Activated CD4-positive, alpha-beta memory T cell treated with anti-CD3 and anti-CD28 coated beads, Interleukin-2, amount 10 ng/mL, durations not matched to agents 7 days and 5 days (primary cell): ENCODE measurements around the gene ZBTB46. TPM values are rescaled to one million over a fixed set of nuclear protein-coding genes. Genes with fewer than 3 reads are reported as not detected.

Experiments used
- CTCF ChIA-PET: fragments of 350-600 bp; sonication (Branson Sonifier 250); formaldehyde crosslinking; loops from one replicate; lab custom pipeline; 2021; ENCODE audit warnings: antibody characterized with exemption, inconsistent platforms; lab: Charles Lee
- POLR2A ChIA-PET: fragments of 350-600 bp; sonication (Branson Sonifier 250); formaldehyde crosslinking; loops from one replicate; lab custom pipeline; 2021; ENCODE audit warnings: antibody characterized with exemption; lab: Charles Lee
- DNase-seq: peaks from one replicate; pipeline ENCODE4 v3.0.0-alpha.2; 2020
- H3K27ac Mint-ChIP-seq: one replicate; pipeline ENCODE4 v1.8.0; 2021; ENCODE audit warnings: mild to moderate bottlenecking, mixed read lengths
- H3K27me3 Mint-ChIP-seq: one replicate; pipeline ENCODE4 v1.8.0; 2021; ENCODE audit warnings: mixed read lengths
- H3K36me3 Mint-ChIP-seq: one replicate; pipeline ENCODE4 v1.8.0; 2021; ENCODE audit warnings: low read depth, mixed read lengths
- H3K4me1 Mint-ChIP-seq: one replicate; pipeline ENCODE4 v1.8.0; 2021; ENCODE audit warnings: mixed read lengths
- H3K4me3 Mint-ChIP-seq: one replicate; pipeline ENCODE4 v1.8.0; 2021; ENCODE audit warnings: mild to moderate bottlenecking, mixed read lengths
- H3K9me3 Mint-ChIP-seq: one replicate; pipeline ENCODE4 v1.8.0; 2021; ENCODE audit warnings: mixed read lengths
- total RNA-seq, 2 experiments: library from RNA; stranded (reverse); gene quantifications; one replicate each; pipeline ENCODE4 v1.2.3, GENCODE V29; 2021

ZBTB46 gene
- total RNA-seq, 2 experiments from 2014 or later = 0.53 to 0.65 TPM

GRCh38 chr20:63844511-63844991, 13.5 kb upstream of the ZBTB46 start:
- POLR2A ChIA-PET = no interaction called here
- peaks cover 28% of the 10 kb centered on the region for H3K27me3 Mint-ChIP-seq
- H3K4me1 Mint-ChIP-seq = peaks cover 34% of the 10 kb centered on the region
- H3K27ac Mint-ChIP-seq = no peak overlapping the region
- DNase-seq = no peak
- CTCF ChIA-PET = no interaction called here
- no peak overlapping the region for H3K4me3 Mint-ChIP-seq
- no peaks in the 10 kb centered on the region for H3K9me3 Mint-ChIP-seq
- no peaks in the 10 kb centered on the region for H3K36me3 Mint-ChIP-seq

GRCh38 chr20:63843778-63844177, 12.7 kb upstream of the ZBTB46 start:
- peaks cover 28% of the 10 kb centered on the region for H3K27me3 Mint-ChIP-seq
- H3K27ac Mint-ChIP-seq = no peak overlapping the region
- POLR2A ChIA-PET = no interaction called here
- H3K4me1 Mint-ChIP-seq = peaks cover 34% of the 10 kb centered on the region
- CTCF ChIA-PET = no interaction called here
- no peaks in the 10 kb centered on the region for H3K36me3 Mint-ChIP-seq
- H3K9me3 Mint-ChIP-seq = no peaks in the 10 kb centered on the region
- DNase-seq = no peak
- no peak overlapping the region for H3K4me3 Mint-ChIP-seq

DNA sequence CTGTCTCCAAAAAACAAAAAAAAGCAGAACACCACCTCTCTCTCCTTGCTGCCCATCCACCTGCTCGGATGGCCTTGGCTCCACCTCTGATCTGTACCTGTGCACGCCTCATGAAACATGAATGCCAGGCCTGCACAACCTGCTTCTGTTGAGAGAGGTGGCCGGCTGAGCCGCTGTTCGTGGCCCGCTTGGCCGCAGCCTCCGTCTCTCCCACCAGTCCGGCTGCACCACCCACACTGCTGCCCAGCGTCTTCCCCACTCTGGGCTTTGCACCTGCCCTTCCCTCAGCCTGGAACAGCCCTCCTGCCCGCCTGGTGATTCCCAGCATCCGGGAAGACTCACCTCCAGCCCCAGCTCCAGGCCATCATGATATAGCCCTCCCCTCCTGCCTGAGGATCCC, 12.2 kb upstream of the ZBTB46 start:
- Mint-ChIP-seq H3K4me1 (peaks cover 34% of the 10 kb centered on the region), H3K4me3 (no peak overlapping the region), H3K36me3 (no peaks in the 10 kb centered on the region), H3K9me3 (no peaks in the 10 kb centered on the region), H3K27me3 (peaks cover 28% of the 10 kb centered on the region), H3K27ac (no peak overlapping the region)
- POLR2A ChIA-PET = no interaction called here
- CTCF ChIA-PET = no interaction called here
- no peak for DNase-seq

DNA sequence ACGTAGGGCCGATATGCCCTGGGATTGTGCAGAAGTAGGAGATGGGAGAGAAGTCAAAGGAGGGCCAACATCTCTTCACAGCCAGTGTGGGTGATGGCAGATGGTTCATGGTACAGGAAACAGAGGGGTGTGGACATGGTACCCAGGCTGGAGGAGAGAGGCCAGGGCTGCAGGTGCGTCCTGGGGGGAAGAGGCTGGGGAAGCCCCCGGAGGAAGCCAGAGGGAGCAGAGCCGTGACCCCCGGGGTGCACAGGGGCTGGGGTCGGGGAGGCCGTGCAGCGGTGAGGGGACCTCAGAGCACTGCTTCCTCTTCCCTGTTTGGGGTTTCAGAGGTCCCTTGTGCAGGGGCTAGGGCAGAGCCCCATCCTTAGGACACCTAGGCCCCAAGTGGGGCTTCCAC, 11.2 kb upstream of the ZBTB46 start:
- H3K36me3 Mint-ChIP-seq = no peaks in the 10 kb centered on the region
- H3K27me3 Mint-ChIP-seq = peaks cover 29% of the 10 kb centered on the region
- POLR2A ChIA-PET = no interaction called here
- no peaks in the 10 kb centered on the region for H3K9me3 Mint-ChIP-seq
- H3K4me1 Mint-ChIP-seq = peaks cover 34% of the 10 kb centered on the region
- no peak for DNase-seq
- CTCF ChIA-PET = no interaction called here
- no peak overlapping the region for H3K4me3 Mint-ChIP-seq
- H3K27ac Mint-ChIP-seq = no peak overlapping the region

DNA sequence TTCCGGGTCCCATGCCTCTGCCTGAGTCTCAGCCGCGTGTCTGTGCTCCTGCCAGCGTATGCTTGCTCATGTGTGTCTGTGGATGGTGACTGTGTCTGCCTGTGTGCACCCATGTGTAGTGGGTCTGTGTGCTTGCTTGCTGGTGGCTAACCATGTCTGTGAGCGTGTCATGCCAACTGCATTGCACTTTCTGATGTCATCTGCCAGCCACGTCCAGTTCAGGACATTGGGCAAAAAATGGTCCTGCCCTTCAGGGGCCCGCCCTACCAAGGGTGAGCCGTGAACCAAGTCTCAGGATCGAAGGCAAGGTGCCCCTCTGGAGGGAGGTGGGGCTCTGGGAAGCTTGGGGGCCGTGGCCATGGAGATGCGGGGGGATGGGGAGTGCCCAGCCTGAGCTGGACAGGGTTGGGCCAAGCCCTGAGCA, 9.4 kb upstream of the ZBTB46 start:
- POLR2A ChIA-PET = no interaction called here
- no peaks in the 10 kb centered on the region for H3K36me3 Mint-ChIP-seq
- H3K4me3 Mint-ChIP-seq = no peak overlapping the region
- peaks cover 29% of the 10 kb centered on the region for H3K4me1 Mint-ChIP-seq
- peaks cover 24% of the 10 kb centered on the region for H3K27me3 Mint-ChIP-seq
- DNase-seq = no peak
- CTCF ChIA-PET = no interaction called here
- no peak overlapping the region for H3K27ac Mint-ChIP-seq
- no peaks in the 10 kb centered on the region for H3K9me3 Mint-ChIP-seq

DNA sequence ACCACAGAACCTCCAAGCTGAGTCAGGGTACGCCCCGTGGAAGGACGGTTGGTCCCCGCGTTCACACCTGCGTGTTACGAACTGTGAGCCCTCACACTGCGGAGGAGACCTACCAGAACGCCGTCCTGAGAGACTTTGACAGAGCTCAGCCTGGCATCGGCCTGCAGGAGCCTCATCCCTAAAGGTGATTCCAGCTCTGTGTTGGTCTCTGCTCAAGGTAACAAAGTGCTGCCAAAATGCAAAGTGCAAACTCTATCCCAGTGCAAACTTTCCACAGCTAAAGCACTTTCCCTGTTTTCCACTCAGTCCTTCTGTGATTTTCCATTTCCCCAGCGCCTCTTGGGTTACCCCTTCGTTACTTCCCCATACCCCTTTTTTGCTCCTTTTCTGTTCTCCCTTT, 8.6 kb upstream of the ZBTB46 start:
- ChIA-PET CTCF (no interaction called here), POLR2A (no interaction called here)
- H3K27ac Mint-ChIP-seq = no peak overlapping the region

DNA sequence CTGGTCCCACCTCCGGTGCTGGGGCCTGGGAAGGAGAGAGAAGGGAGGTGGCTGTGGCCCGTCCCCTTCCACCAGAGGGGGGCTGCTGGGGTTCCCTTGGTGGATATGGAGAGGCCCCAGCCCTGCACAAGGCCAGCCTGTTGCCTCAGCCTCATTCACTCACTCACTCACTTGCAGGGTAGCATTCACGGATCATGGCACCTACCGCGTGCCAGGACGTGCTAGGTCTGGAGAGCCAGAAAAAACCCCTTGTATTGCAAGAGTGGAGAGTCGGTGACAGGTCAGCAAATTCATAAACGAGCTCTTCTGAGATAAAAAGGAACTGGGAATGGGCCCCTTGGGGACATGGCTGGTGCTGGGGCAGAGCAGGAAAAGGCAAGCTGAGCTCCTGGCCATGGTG, 6.4 kb upstream of the ZBTB46 start:
- Mint-ChIP-seq H3K27me3 (peaks cover 20% of the 10 kb centered on the region), H3K4me3 (no peak overlapping the region), H3K36me3 (no peaks in the 10 kb centered on the region), H3K4me1 (peaks cover 5% of the 10 kb centered on the region), H3K27ac (no peak overlapping the region), H3K9me3 (no peaks in the 10 kb centered on the region)
- POLR2A ChIA-PET = no interaction called here
- no peak for DNase-seq
- CTCF ChIA-PET = no interaction called here

More for the DNA sequence above, 8.6 kb upstream of the ZBTB46 start:
- Mint-ChIP-seq H3K27me3 (peaks cover 19% of the 10 kb centered on the region), H3K4me3 (no peak overlapping the region), H3K36me3 (no peaks in the 10 kb centered on the region), H3K9me3 (no peaks in the 10 kb centered on the region), H3K4me1 (peaks cover 21% of the 10 kb centered on the region)
- no peak for DNase-seq

GRCh38 chr20:63836458-63837344, 5.6 kb upstream of the ZBTB46 start:
- Mint-ChIP-seq H3K9me3 (no peaks in the 10 kb centered on the region), H3K27ac (no peak overlapping the region), H3K4me3 (no peak overlapping the region), H3K36me3 (no peaks in the 10 kb centered on the region), H3K27me3 (peaks cover 18% of the 10 kb centered on the region), H3K4me1 (no peaks in the 10 kb centered on the region)
- DNase-seq = no peak
- CTCF ChIA-PET = no interaction called here
- POLR2A ChIA-PET = no interaction called here

DNA sequence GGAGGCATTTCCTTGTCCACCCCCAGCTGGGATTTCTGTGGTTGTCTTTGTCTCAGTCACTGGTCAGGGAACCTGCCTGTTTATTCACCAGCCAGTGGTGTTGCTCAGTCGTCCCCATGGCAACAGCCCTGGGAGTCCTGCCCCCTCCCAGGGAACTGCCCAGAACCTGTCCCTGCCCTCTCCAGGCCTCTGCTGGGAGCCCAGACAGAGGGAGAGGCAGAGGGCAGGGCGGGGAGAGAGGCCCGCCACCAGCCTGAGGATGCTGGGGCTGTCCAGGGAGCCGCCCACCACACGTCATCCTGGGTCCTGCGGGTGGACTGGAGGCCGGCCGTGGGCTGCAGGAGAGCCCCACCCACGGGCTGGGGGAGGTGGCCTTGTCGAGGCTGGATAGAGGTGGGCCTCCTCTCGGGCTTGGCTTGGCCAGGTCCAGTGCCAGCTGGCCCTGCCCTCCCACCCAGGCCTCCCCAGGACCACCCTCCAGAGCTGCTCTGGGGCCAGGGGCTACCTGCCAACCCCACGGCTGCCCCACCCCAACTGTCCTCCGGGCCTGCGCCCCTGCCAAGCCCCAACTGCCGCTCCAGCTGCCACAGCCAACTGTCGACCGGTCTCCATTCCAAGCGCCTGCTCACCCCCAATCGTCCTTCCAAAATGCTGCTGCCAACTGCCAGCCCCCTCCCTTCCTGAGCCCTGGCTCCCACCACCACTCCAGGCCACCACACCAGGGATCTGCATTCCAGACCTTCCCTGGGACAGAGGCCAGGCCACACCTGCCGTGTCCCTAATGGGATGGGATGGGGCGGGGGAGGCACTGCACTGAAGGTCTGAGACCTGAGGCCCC, 4.2 kb upstream of the ZBTB46 start:
- POLR2A ChIA-PET = no interaction called here
- no peaks in the 10 kb centered on the region for H3K36me3 Mint-ChIP-seq
- no peaks in the 10 kb centered on the region for H3K9me3 Mint-ChIP-seq
- H3K27me3 Mint-ChIP-seq = peaks cover 18% of the 10 kb centered on the region
- H3K4me1 Mint-ChIP-seq = no peaks in the 10 kb centered on the region
- no peak overlapping the region for H3K27ac Mint-ChIP-seq
- no peak overlapping the region for H3K4me3 Mint-ChIP-seq
- no peak for DNase-seq
- CTCF ChIA-PET = no interaction called here

- ChIA-PET POLR2A (no interaction called here), CTCF (no interaction called here)
- H3K4me1 Mint-ChIP-seq = peaks cover 7% of the 10 kb centered on the region
These were observed 3.4 kb upstream of the ZBTB46 start for GRCh38 chr20:63834491-63834880.

GRCh38 chr20:63833776-63834490, 2.9 kb upstream of the ZBTB46 start:
- Mint-ChIP-seq H3K27me3 (peaks cover 30% of the 10 kb centered on the region), H3K36me3 (peaks cover 4% of the 10 kb centered on the region), H3K27ac (no peak overlapping the region), H3K9me3 (no peaks in the 10 kb centered on the region), H3K4me3 (no peak overlapping the region), H3K4me1 (peaks cover 10% of the 10 kb centered on the region)
- DNase-seq = no peak
- CTCF ChIA-PET = no interaction called here
- POLR2A ChIA-PET = no interaction called here

More at GRCh38 chr20:63834491-63834880, 3.4 kb upstream of the ZBTB46 start:
- H3K36me3 Mint-ChIP-seq = peaks cover 4% of the 10 kb centered on the region
- DNase-seq = no peak
- no peak overlapping the region for H3K27ac Mint-ChIP-seq
- H3K4me3 Mint-ChIP-seq = no peak overlapping the region
- no peaks in the 10 kb centered on the region for H3K9me3 Mint-ChIP-seq
- H3K27me3 Mint-ChIP-seq = peaks cover 25% of the 10 kb centered on the region

- peaks cover 40% of the 10 kb centered on the region for H3K27me3 Mint-ChIP-seq
- ChIA-PET CTCF (no interaction called here), POLR2A (no interaction called here)
- H3K4me1 Mint-ChIP-seq = peaks cover 10% of the 10 kb centered on the region
- DNase-seq = no peak
- no peak overlapping the region for H3K27ac Mint-ChIP-seq
- no peaks in the 10 kb centered on the region for H3K9me3 Mint-ChIP-seq
- H3K4me3 Mint-ChIP-seq = no peak overlapping the region
- peaks cover 4% of the 10 kb centered on the region for H3K36me3 Mint-ChIP-seq
These were observed 1.1 kb upstream of the ZBTB46 start for GRCh38 chr20:63831993-63832686.
